ENCODE results near the gene UBE2L5. TPM values are rescaled to one million over a fixed set of nuclear protein-coding genes. Genes with fewer than 3 reads are reported as not detected.

The UBE2L5 gene
- total RNA-seq, 2 experiments from 2014 or later = 0.22 to 1.8 TPM

GRCh38 chr13:30382836-30383525, 39.3 kb upstream of the UBE2L5 start:
- TF ChIP-seq CTCF (conservative IDR thresholded peaks at IDR 0.05; ENCODE audit: low read length) = 0 out of 2 replicates have a peak, but pooled peaks have one; percentile 6
- TF ChIP-seq EZH2phosphoT487 (IDR thresholded peaks at IDR 0.05; ENCODE audit: borderline replicate concordance, low read depth, low read length) = no peak
- Histone ChIP-seq H3K4me1 (ENCODE audit: insufficient read depth, low read length, poor library complexity, severe bottlenecking) (peaks cover 42% of the 10 kb centered on the region), H3K27ac (ENCODE audit: low read depth, low read length, poor library complexity, severe bottlenecking) (peak overlapping the region; percentile 53), H3K9me3 (ENCODE audit: low read length) (no peaks in the 10 kb centered on the region), H3K9me2 (ENCODE audit: insufficient read depth, low read length) (no peaks in the 10 kb centered on the region), H3K4me3 (ENCODE audit: low read depth, low read length, poor library complexity, severe bottlenecking) (no peak overlapping the region), H3K36me3 (ENCODE audit: insufficient read depth, low read length) (no peaks in the 10 kb centered on the region), H4K20me1 (ENCODE audit: insufficient read depth, low read length) (no peaks in the 10 kb centered on the region), H3K79me2 (ENCODE audit: insufficient read depth, low read depth, low read length) (no peaks in the 10 kb centered on the region; the same call in 1 of the 2 replicates), H3K4me2 (ENCODE audit: low read length) (peak overlapping the region; percentile 34; the same call in 1 of the 2 replicates), H2AFZ (ENCODE audit: low read length) (peak overlapping the region; percentile 41; the same call in 1 of the 2 replicates)
- intact Hi-C loops (cut with micrococcal nuclease; ENCODE audit: unreplicated experiment) = no loop called here
- ChIA-PET CTCF (ENCODE audit: unreplicated experiment) (interaction anchor here (0.8 to 1.0 kb wide), 3 partner anchors 30 to 54 kb away, joined by 3 to 7 read pairs (median 4); no protein-coding TSS in a partner anchor), POLR2A (interaction anchor here (0.6 to 5.8 kb wide), 9 partner anchors 9 to 66 kb away, joined by 3 to 64 read pairs (median 6); no protein-coding TSS in a partner anchor)
- DNase-seq (ENCODE audit: low spot score) = peak; percentile 77
- BruUV-seq (replicated peaks) = no TSS peak

GRCh38 chr13:30388406-30389283, 33.6 kb upstream of the UBE2L5 start:
- Histone ChIP-seq H4K20me1 (ENCODE audit: insufficient read depth, low read length) (no peaks in the 10 kb centered on the region), H3K27ac (ENCODE audit: low read depth, low read length, poor library complexity, severe bottlenecking) (no peak overlapping the region), H3K79me2 (ENCODE audit: insufficient read depth, low read depth, low read length) (no peaks in the 10 kb centered on the region), H2AFZ (ENCODE audit: low read length) (no peak overlapping the region), H3K36me3 (ENCODE audit: insufficient read depth, low read length) (no peaks in the 10 kb centered on the region), H3K4me3 (ENCODE audit: low read depth, low read length, poor library complexity, severe bottlenecking) (no peak overlapping the region), H3K4me1 (ENCODE audit: insufficient read depth, low read length, poor library complexity, severe bottlenecking) (peaks cover under 1% of the 10 kb centered on the region), H3K4me2 (ENCODE audit: low read length) (no peak overlapping the region), H3K9me2 (ENCODE audit: insufficient read depth, low read length) (no peaks in the 10 kb centered on the region), H3K9me3 (ENCODE audit: low read length) (no peaks in the 10 kb centered on the region)
- no peak for DNase-seq (ENCODE audit: low spot score)
- ChIA-PET POLR2A (interaction anchor here (1.0 to 1.3 kb wide), 4 partner anchors 9 to 53 kb away, joined by 3 to 5 read pairs (median 4); no protein-coding TSS in a partner anchor), CTCF (ENCODE audit: unreplicated experiment) (no interaction called here)
- TF ChIP-seq CTCF (conservative IDR thresholded peaks at IDR 0.05; ENCODE audit: low read length) (no peak), EZH2phosphoT487 (IDR thresholded peaks at IDR 0.05; ENCODE audit: borderline replicate concordance, low read depth, low read length) (no peak)
- intact Hi-C loops (cut with micrococcal nuclease; ENCODE audit: unreplicated experiment) = no loop called here
- BruUV-seq (replicated peaks) = no TSS peak

All from OCI-LY7 (cell line).